MCF 10A (cell line): ENCODE data around the gene PROSER2. TPM values are rescaled to one million over a fixed set of nuclear protein-coding genes. Genes with fewer than 3 reads are reported as not detected.

ENCODE experiments used
- BruUV-seq: library from RNA; stranded (reverse); fragments of 400-500 nt; replicated peaks from 2 replicates; lab custom pipeline; 2021; lab: Mats Ljungman, UMichigan
- CTCF ChIA-PET: fragments of 300-600 bp; sonication (Branson Sonifier 250); formaldehyde crosslinking; extraction: SDS; loops from one replicate; lab custom pipeline; 2021; ENCODE audit warnings: antibody characterized with exemption, inconsistent platforms; lab: Yijun Ruan, JAX
- POLR2A ChIA-PET: fragments of 300-600, 350-650 bp; sonication (Branson Sonifier 250); formaldehyde crosslinking; extraction: SDS; loops from one replicate; lab custom pipeline; 2020; ENCODE audit warnings: antibody characterized with exemption, inconsistent platforms; lab: Yijun Ruan, JAX
- DNase-seq: peaks from one replicate; pipeline ENCODE4 v3.0.0-alpha.2; 2018; ENCODE audit not compliant: unreplicated experiment
- H3K27ac Mint-ChIP-seq: one replicate; pipeline ENCODE4 v1.8.0; 2022; ENCODE audit warnings: mild to moderate bottlenecking, low read depth, mixed read lengths; ENCODE audit not compliant: unreplicated experiment
- H3K27me3 Mint-ChIP-seq: one replicate; pipeline ENCODE4 v1.8.0; 2022; ENCODE audit warnings: mixed read lengths; ENCODE audit not compliant: insufficient read depth, unreplicated experiment
- H3K36me3 Mint-ChIP-seq: one replicate; pipeline ENCODE4 v1.8.0; 2022; ENCODE audit warnings: mild to moderate bottlenecking, moderate library complexity, mixed read lengths; ENCODE audit not compliant: insufficient read depth, unreplicated experiment
- H3K4me1 Mint-ChIP-seq: one replicate; pipeline ENCODE4 v1.8.0; 2022; ENCODE audit warnings: mixed read lengths; ENCODE audit not compliant: insufficient read depth, unreplicated experiment
- H3K4me3 Mint-ChIP-seq: one replicate; pipeline ENCODE4 v1.8.0; 2022; ENCODE audit warnings: mild to moderate bottlenecking, moderate library complexity, mixed read lengths; ENCODE audit not compliant: unreplicated experiment
- H3K9me3 Mint-ChIP-seq: one replicate; pipeline ENCODE4 v1.8.0; 2022; ENCODE audit warnings: mixed read lengths; ENCODE audit not compliant: unreplicated experiment
- intact Hi-C: fragments of 100-400 bp; cut with micrococcal nuclease; formaldehyde crosslinking; loops from 2 replicates; pipeline ENCODE4 v1.14.1; 2022
- total RNA-seq: library from RNA; stranded (reverse); gene quantifications from 2 replicates; pipeline ENCODE4 v1.2.3, GENCODE V29; 2022
- TF ChIP-seq, protein P1 (sequence below): fragments of 200-600 bp; IDR thresholded peaks from one replicate; pipeline ENCODE4 v1.8.0; 2022; ENCODE audit warnings: antibody characterized with exemption, mild to moderate bottlenecking; ENCODE audit not compliant: unreplicated experiment

PROSER2 gene
- total RNA-seq, 1 experiment from 2014 or later, result 58.0 TPM

GRCh38 chr10:11865561-11865960 lies 42.4 kb downstream of the PROSER2 start:
- BruUV-seq, result no TSS peak
- CTCF ChIA-PET, result interaction anchor here (0.6 kb wide), 1 partner anchor 9 kb away, joined by 3 read pairs; no protein-coding TSS in a partner anchor
- H3K4me1 Mint-ChIP-seq, result no peaks in the 10 kb centered on the region
- no peaks in the 10 kb centered on the region for H3K9me3 Mint-ChIP-seq
- peaks cover 74% of the 10 kb centered on the region for H3K36me3 Mint-ChIP-seq
- intact Hi-C loops, result no loop called here
- POLR2A ChIA-PET, result interaction anchor here (1.6 to 1.7 kb wide), 2 partner anchors 7 to 10 kb away, joined by 4 read pairs; no protein-coding TSS in a partner anchor
- H3K27ac Mint-ChIP-seq, result no peak overlapping the region
- TF ChIP-seq, protein P1, sequence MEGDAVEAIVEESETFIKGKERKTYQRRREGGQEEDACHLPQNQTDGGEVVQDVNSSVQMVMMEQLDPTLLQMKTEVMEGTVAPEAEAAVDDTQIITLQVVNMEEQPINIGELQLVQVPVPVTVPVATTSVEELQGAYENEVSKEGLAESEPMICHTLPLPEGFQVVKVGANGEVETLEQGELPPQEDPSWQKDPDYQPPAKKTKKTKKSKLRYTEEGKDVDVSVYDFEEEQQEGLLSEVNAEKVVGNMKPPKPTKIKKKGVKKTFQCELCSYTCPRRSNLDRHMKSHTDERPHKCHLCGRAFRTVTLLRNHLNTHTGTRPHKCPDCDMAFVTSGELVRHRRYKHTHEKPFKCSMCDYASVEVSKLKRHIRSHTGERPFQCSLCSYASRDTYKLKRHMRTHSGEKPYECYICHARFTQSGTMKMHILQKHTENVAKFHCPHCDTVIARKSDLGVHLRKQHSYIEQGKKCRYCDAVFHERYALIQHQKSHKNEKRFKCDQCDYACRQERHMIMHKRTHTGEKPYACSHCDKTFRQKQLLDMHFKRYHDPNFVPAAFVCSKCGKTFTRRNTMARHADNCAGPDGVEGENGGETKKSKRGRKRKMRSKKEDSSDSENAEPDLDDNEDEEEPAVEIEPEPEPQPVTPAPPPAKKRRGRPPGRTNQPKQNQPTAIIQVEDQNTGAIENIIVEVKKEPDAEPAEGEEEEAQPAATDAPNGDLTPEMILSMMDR, result no peak
- H3K27me3 Mint-ChIP-seq, result no peaks in the 10 kb centered on the region
- DNase-seq, result no peak
- H3K4me3 Mint-ChIP-seq, result no peak overlapping the region

DNA sequence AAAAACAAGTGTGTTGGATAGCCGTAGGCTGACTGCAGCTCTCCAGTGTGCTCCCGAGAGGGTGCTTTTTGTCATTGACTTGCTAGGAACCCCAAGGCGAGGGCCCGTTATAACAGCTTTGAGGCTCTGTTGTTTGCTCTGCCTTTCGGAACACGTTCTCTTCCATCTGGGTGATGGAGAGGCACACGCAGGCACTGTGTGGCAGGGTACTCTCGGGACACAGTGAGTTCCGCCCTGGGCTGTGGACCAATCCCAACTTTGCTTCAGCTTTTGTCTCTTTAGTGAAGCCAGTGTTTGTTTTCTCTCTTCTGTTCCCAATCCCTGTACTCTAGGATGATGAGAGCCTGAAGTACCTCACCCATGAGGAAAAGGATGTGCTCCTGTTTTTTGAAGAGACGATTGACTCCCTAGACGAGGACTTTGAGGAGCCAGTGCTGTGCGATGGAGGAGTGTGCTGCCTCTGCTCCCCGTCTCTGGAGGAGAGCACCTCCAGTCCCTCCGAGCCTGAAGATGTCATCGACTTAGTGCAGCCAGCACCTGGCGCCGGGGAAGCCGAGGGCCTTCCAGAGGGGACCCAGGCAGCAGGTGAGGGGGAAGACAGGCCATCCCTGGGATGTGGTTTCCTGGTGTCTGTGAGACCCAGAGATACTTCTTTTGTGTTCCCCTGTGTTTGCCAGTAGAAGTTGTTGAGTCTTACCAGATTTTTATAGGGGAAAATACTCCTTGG lies 43.2 kb downstream of the PROSER2 start:
- DNase-seq, result no peak
- H3K4me1 Mint-ChIP-seq, result no peaks in the 10 kb centered on the region
- ChIA-PET POLR2A (interaction anchor here (1.6 kb wide), 1 partner anchor 8 kb away, joined by 4 read pairs; no protein-coding TSS in a partner anchor), CTCF (interaction anchor here (0.6 kb wide), 1 partner anchor 10 kb away, joined by 3 read pairs; no protein-coding TSS in a partner anchor)
- no peak overlapping the region for H3K4me3 Mint-ChIP-seq
- peaks cover 72% of the 10 kb centered on the region for H3K36me3 Mint-ChIP-seq
- intact Hi-C loops, result no loop called here
- H3K27ac Mint-ChIP-seq, result no peak overlapping the region
- no TSS peak for BruUV-seq
- H3K27me3 Mint-ChIP-seq, result no peaks in the 10 kb centered on the region
- TF ChIP-seq, protein P1, result no peak
- H3K9me3 Mint-ChIP-seq, result no peaks in the 10 kb centered on the region

DNA sequence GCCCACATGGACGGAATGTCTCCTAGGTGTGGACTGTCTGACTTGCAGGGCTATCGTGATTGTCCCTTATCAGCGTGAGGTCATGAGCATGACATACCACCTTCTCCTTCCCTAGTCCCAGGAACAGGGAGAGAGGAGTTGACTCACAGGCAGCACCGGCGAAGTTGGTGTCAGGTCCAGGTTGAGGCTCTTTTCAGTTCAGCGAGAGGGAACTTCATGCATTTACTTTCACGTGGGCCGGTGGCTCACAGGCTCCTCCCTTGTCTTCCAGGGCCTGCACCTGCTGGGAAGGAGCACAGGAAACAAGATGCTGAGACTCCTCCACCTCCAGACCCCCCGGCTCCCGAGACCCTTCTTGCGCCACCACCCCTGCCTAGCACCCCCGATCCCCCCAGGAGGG lies 46.1 kb downstream of the PROSER2 start:
- H3K36me3 Mint-ChIP-seq, result peaks cover 51% of the 10 kb centered on the region
- intact Hi-C loops, result no loop called here
- H3K27me3 Mint-ChIP-seq, result no peaks in the 10 kb centered on the region
- POLR2A ChIA-PET, result no interaction called here
- H3K9me3 Mint-ChIP-seq, result no peaks in the 10 kb centered on the region
- no peak overlapping the region for H3K27ac Mint-ChIP-seq
- TF ChIP-seq, protein P1, result no peak
- CTCF ChIA-PET, result no interaction called here
- H3K4me1 Mint-ChIP-seq, result no peaks in the 10 kb centered on the region
- no peak overlapping the region for H3K4me3 Mint-ChIP-seq
- no peak for DNase-seq
- no TSS peak for BruUV-seq

- Mint-ChIP-seq H3K4me3 (no peak overlapping the region), H3K27ac (no peak overlapping the region), H3K36me3 (peaks cover 48% of the 10 kb centered on the region), H3K9me3 (no peaks in the 10 kb centered on the region), H3K27me3 (no peaks in the 10 kb centered on the region), H3K4me1 (no peaks in the 10 kb centered on the region)
- TF ChIP-seq, protein P1, result no peak
- no TSS peak for BruUV-seq
- intact Hi-C loops, result no loop called here
- ChIA-PET CTCF (interaction anchor here (0.6 kb wide), 1 partner anchor 22 kb away, joined by 3 read pairs; no protein-coding TSS in a partner anchor), POLR2A (no interaction called here)
- no peak for DNase-seq
These were observed 46.7 kb downstream of the PROSER2 start for GRCh38 chr10:11869743-11870460.
